MM.1S (cell line): ENCODE measurements around the gene TPX2.

Experiments used
- CTCF ChIP-seq: fragments of 300-600 bp; sonication (generic); IDR thresholded peaks from 2 replicates; pipeline ENCODE4 v1.5.1; 2016; ENCODE audit warnings: antibody characterized with exemption, low read length, mixed read lengths
- EZH2 ChIP-seq: fragments of 300-600 bp; sonication (generic); optimal IDR thresholded peaks from 2 replicates; pipeline ENCODE3; 2017; ENCODE audit warnings: low read depth, mild to moderate bottlenecking, antibody characterized with exemption, low read length, mixed read lengths

- TF ChIP-seq CTCF = no peak
- no peak for TF ChIP-seq EZH2
Measured at GRCh38 chr20:31844737-31845299, 105.7 kb downstream of the TPX2 start.
